Testis (tissue), 3 donors: ENCODE results near the gene ATP1A1. TPM values are rescaled to one million over a fixed set of nuclear protein-coding genes. Genes with fewer than 3 reads are reported as not detected.

Source experiments
- DNase-seq: peaks from one replicate; pipeline ENCODE4 v3.0.0-alpha.2; 2019
- H3K27ac ChIP-seq, 2 donors: fragments of 200-600 bp; sonication (generic); one replicate each; pipeline ENCODE4 v1.5.1; 2019
- H3K27me3 ChIP-seq: fragments of 200-600 bp; sonication (generic); one replicate; pipeline ENCODE4 v1.5.1; 2019
- H3K36me3 ChIP-seq: fragments of 200-600 bp; sonication (generic); one replicate; pipeline ENCODE4 v1.5.1; 2017; ENCODE audit warnings: low read depth; ENCODE audit errors: missing control alignments
- H3K4me1 ChIP-seq: fragments of 200-600 bp; sonication (generic); one replicate; pipeline ENCODE4 v1.5.1; 2019
- H3K4me3 ChIP-seq, 2 donors: fragments of 200-600 bp; sonication (generic); one replicate each; pipeline ENCODE4 v1.5.1; 2017 to 2019
- H3K9me3 ChIP-seq: fragments of 200-600 bp; sonication (generic); one replicate; pipeline ENCODE4 v1.5.1; 2017
- POLR2A ChIP-seq: fragments of 450-650 bp; IDR thresholded peaks from one replicate; pipeline ENCODE4 v1.6.1; 2017; ENCODE audit warnings: antibody characterized with exemption, mild to moderate bottlenecking, moderate library complexity
- WGBS, 2 donors: methylation state at CpG; one replicate each; pipeline ENCODE4 v1.1.5; 2018; 5-methylcytosine and 5-hydroxymethylcytosine counted together
- intact Hi-C: fragments of 100-400 bp; cut with DNase I; formaldehyde crosslinking; loops from one replicate; pipeline ENCODE4 v1.15.1; 2023; ENCODE audit warnings: low total_unique reads
- polyA plus RNA-seq: library from polyadenylated mRNA; stranded (reverse); fragments of 350-450 nt; fragmentation: Illumina TruSeq; extraction: RNeasy Lipid Tissue Mini Kit (QIAGEN cat#74804); gene quantifications from one replicate; pipeline ENCODE4 v1.2.3, GENCODE V29; 2014; ENCODE audit warnings: low read depth, low replicate concordance; ENCODE audit not compliant: insufficient read depth
- total RNA-seq, 2 donors: library from RNA; depleted of rRNA; stranded (reverse); fragments of >200 nt; gene quantifications; one replicate each; pipeline ENCODE4 v1.2.3, GENCODE V29; 2016
- TF ChIP-seq, protein P1 (sequence below), 3 experiments: fragments of 450-650 bp in 2 of 3; fragments of 200-600 bp in 1 of 3; sonication (generic) in 1 of 3; IDR thresholded peaks; one replicate each; pipeline ENCODE4 v1.5.1; 2016 to 2019; ENCODE audit warnings: antibody characterized with exemption in 3 of 3, mild to moderate bottlenecking in 2 of 3, moderate library complexity in 1 of 3

Gene ATP1A1
- total and polyA plus RNA-seq, 3 donors from 2014 or later: 394 to 561 (median 444) TPM

DNA sequence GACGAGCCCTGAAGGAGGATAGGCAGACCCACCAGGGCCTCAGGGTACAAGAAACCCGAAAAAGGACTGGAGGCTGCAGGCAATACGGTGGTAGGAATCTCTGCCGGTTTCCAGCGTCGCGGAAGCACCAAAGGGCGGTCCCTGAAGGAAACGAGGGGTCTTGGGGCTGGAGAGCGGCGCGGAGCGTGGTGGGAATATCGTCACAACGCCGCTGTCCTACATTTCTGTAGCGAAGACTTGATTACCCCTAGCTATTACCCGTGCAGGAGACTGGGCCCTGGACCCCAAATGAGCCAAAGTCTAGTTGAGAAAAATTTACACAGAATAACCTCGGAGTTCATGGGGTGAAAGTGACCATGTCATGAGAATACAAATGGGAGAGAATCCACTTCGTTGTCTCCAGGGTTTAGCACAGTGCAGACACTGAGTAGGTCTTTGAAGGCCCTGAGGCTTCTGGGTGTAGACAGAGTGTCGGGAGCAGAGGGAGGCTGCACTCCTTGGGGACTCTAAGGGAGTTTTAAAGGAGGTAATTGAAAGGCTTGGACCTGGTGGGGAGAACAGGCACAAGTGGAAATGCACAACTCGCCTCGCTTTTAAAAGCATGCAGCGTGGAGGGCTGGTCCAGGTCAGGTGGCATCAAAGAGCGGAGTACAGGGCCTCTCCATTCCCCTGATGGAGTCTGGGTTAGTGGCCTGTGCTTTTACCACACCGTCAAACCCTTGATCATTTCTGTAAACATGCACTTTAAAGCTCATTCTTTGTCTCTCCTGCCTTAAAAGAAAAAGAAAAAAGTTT lies 1.5 kb downstream of the ATP1A1 start:
- TF ChIP-seq, protein P1, sequence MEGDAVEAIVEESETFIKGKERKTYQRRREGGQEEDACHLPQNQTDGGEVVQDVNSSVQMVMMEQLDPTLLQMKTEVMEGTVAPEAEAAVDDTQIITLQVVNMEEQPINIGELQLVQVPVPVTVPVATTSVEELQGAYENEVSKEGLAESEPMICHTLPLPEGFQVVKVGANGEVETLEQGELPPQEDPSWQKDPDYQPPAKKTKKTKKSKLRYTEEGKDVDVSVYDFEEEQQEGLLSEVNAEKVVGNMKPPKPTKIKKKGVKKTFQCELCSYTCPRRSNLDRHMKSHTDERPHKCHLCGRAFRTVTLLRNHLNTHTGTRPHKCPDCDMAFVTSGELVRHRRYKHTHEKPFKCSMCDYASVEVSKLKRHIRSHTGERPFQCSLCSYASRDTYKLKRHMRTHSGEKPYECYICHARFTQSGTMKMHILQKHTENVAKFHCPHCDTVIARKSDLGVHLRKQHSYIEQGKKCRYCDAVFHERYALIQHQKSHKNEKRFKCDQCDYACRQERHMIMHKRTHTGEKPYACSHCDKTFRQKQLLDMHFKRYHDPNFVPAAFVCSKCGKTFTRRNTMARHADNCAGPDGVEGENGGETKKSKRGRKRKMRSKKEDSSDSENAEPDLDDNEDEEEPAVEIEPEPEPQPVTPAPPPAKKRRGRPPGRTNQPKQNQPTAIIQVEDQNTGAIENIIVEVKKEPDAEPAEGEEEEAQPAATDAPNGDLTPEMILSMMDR (IDR thresholded peaks at IDR 0.05): no peak
- no peak for TF ChIP-seq POLR2A
- no peak for DNase-seq
- 12 to 14% methylated on average over 25 to 26 of the region's 26 CpGs for WGBS, 2 donors

DNA sequence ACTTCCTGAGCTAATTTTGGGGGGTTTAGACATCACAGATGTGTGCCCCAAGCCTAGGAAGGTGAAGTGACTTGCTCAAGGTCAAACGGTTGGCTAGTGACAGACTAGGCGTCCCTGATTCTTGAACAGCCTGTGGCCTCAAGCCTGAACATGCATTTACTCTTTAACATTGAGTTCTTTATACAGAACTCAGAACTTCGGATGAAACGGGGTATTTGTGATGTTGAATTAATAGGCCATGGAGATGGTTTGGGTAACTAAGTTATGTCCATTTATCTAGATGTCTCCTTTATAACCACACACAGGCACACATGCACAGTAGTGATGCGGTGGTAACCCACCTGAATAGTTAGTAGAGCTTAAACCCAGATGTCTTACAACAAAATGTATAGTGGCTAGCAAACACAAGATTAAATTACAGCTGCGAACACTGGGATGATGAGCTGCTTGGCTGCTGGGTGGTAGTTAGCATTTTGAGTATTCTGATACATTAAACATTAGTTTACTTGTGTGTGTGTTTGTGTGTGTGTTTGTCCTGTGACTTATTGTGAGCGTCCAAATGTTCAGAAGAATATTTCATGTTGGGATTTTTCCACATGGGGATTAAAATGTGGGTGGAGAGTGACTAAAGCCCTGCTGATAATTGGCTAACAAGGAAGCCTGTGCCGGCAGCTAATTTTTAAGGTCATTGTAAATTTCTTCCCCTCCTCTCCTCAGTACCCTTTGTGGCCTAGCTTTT lies 2.3 kb downstream of the ATP1A1 start:
- no peak for DNase-seq
- intact Hi-C loops: no loop called here
- no peaks in the 10 kb centered on the region for H3K9me3 ChIP-seq
- H3K27ac ChIP-seq: peak overlapping the region; percentile 95 to 97
- TF ChIP-seq POLR2A: no peak
- TF ChIP-seq, protein P1 (IDR thresholded peaks at IDR 0.05): no peak
- no peaks in the 10 kb centered on the region for H3K36me3 ChIP-seq
- H3K4me3 ChIP-seq: peak overlapping the region; percentile 98 to 99
- peaks cover 51% of the 10 kb centered on the region for H3K4me1 ChIP-seq
- H3K27me3 ChIP-seq: no peaks in the 10 kb centered on the region
- WGBS, 2 donors: 23 to 27% methylated on average over 8 of the region's 8 CpGs

More for the DNA sequence above, 1.5 kb downstream of the ATP1A1 start:
- H3K4me1 ChIP-seq: peaks cover 47% of the 10 kb centered on the region
- no peaks in the 10 kb centered on the region for H3K27me3 ChIP-seq
- H3K9me3 ChIP-seq: no peaks in the 10 kb centered on the region
- H3K4me3 ChIP-seq: peak overlapping the region; percentile 98 to 99
- intact Hi-C loops: no loop called here
- H3K27ac ChIP-seq: peak overlapping the region; percentile 95 to 97
- H3K36me3 ChIP-seq: no peaks in the 10 kb centered on the region

DNA sequence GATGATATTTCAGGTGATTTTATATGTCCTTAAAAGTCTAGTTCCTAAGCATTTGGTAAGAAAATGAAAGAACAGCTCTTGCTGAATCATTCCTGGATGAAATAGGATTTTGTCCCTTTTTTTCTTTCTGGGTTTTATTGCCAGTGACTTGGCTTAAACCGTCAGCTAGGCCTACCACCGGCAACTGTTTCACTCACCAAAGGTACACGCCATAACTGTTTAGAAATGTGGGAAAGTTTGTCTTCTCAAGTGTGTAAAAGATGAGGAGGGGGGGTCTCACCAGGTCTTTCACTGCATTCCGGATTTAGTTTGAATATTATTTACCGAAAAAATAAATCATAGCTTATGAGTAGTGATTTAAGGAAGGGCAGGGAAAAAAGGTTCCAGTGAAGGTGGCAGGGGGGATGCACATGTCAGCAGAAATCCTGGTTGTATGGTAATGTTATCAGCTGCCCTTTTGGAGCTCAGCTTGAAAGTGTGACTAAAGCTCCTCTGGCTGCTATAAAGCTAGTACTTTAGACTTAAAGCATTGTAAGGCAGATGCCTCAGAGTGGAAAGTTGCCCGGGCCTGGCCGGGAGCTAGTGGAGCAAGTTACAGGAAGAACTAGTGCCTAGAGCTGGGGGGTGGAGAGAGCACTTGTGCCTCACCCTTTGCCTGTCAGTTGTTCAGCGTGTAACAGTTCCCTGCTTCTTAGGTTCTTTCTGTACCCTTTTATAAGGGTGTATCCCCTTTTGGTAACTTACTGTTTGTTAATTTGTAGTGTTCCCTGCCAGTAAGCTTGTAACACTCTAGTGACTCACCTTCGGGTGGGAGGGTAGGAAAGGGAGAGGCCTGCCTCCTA lies 3.1 kb downstream of the ATP1A1 start:
- Histone ChIP-seq H3K36me3 (no peaks in the 10 kb centered on the region), H3K9me3 (no peaks in the 10 kb centered on the region), H3K4me3 (peak overlapping the region in 1 of 2 donors; percentile 98), H3K4me1 (peaks cover 59% of the 10 kb centered on the region), H3K27me3 (no peaks in the 10 kb centered on the region), H3K27ac (peak overlapping the region; percentile 95 to 97)
- intact Hi-C loops: no loop called here
- WGBS, 2 donors: 11 to 16% methylated on average over 9 of the region's 9 CpGs
- TF ChIP-seq, protein P1 (IDR thresholded peaks at IDR 0.05): no peak
- no peak for TF ChIP-seq POLR2A
- peak; percentile 83 for DNase-seq

DNA sequence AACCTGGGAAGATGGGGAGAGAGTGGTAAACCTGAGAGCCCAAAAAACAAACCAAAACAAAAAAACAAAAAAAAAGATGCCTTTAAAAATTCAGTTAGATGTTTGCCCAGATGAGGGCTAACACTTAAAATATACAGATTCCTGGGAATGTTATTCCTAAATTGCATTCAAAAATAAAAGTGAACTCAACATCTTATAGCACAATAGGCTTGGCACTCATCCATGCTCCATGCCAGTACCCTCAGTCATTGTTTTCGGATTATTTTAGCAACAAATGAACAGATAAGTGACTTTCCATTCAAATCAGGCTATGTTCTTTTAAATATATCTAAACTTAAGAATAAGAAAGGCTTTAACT lies 3.7 kb downstream of the ATP1A1 start:
- DNase-seq: no peak
- intact Hi-C loops: no loop called here
- WGBS, 2 donors: 26 to 31% methylated on average over 1 of the region's 1 CpG

More for the DNA sequence above, 3.7 kb downstream of the ATP1A1 start:
- H3K4me1 ChIP-seq: peaks cover 64% of the 10 kb centered on the region
- TF ChIP-seq, protein P1 (IDR thresholded peaks at IDR 0.05): no peak
- no peak for TF ChIP-seq POLR2A
- peak overlapping the region in 1 of 2 donors; percentile 98 for H3K4me3 ChIP-seq
- H3K27ac ChIP-seq: peak overlapping the region; percentile 95 to 97
- no peaks in the 10 kb centered on the region for H3K36me3 ChIP-seq
- H3K9me3 ChIP-seq: no peaks in the 10 kb centered on the region
- H3K27me3 ChIP-seq: no peaks in the 10 kb centered on the region
